ENCODE data around the gene HTR2A. TPM values are rescaled to one million over a fixed set of nuclear protein-coding genes. Genes with fewer than 3 reads are reported as not detected.

HTR2A gene
- total and polyA plus RNA-seq, 12 donors: 0.03 to 0.38 (median 0.04) TPM; not detected in 9

- intact Hi-C loops (cut with DNase I): no loop called here
- H3K4me1 ChIP-seq: peaks cover 2 to 46% (median 34%) of the 10 kb centered on the region in 9 donors
- peaks cover 0 to 18% (median 0%) of the 10 kb centered on the region in 9 donors for H3K36me3 ChIP-seq
- 0 to 1% methylated on average over 77 of the region's 77 CpGs for WGBS, 2 donors
- ATAC-seq (peak; percentile 99 to 100 (median 99)), DNase-seq (peak; percentile 94 to 95)
- no peaks in the 10 kb centered on the region for H3K9me3 ChIP-seq
- H3K4me3 ChIP-seq: peak within 1 kb of the TSS; percentile 57 to 95 (median 76)
- H3K27ac ChIP-seq: peak within 1 kb of the TSS; percentile 78 to 95 (median 92)
- no peaks in the 10 kb centered on the region for H3K27me3 ChIP-seq
- TF ChIP-seq CTCF (IDR thresholded peaks at IDR 0.05): peak in 2 of 9 donors; percentile 11 to 13
Observed at GRCh38 chr13:46796515-46797474, 100.1 kb downstream of the HTR2A start, which contains the start of gene ESD. ESD (minus strand) TSS chr13:46797161; CDS start chr13:46791413, 5,748 bp downstream.

GRCh38 chr13:46796129-46796514, 100.7 kb downstream of the HTR2A start:
- no peak for ATAC-seq
- Histone ChIP-seq H3K27ac (peak overlapping the region; percentile 78 to 95 (median 92)), H3K27me3 (no peaks in the 10 kb centered on the region), H3K36me3 (peaks cover 0 to 25% (median 2%) of the 10 kb centered on the region in 9 donors), H3K4me1 (peaks cover 2 to 46% (median 34%) of the 10 kb centered on the region in 9 donors), H3K4me3 (peak overlapping the region; percentile 57 to 95 (median 76)), H3K9me3 (no peaks in the 10 kb centered on the region)
- 68 to 72% methylated on average over 5 of the region's 5 CpGs for WGBS, 2 donors
- intact Hi-C loops (cut with DNase I): no loop called here
- no peak for DNase-seq
- no peak for TF ChIP-seq CTCF (IDR thresholded peaks at IDR 0.05)

GRCh38 chr13:46795321-46795720, 101.5 kb downstream of the HTR2A start:
- Histone ChIP-seq H3K36me3 (peaks cover 0 to 33% (median 10%) of the 10 kb centered on the region in 9 donors), H3K4me1 (peaks cover 2 to 46% (median 34%) of the 10 kb centered on the region in 9 donors), H3K9me3 (no peaks in the 10 kb centered on the region), H3K27ac (no peak overlapping the region), H3K4me3 (peak overlapping the region in 4 of 10 donors; percentile 67 to 95 (median 80)), H3K27me3 (no peaks in the 10 kb centered on the region)
- ATAC-seq (no peak), DNase-seq (no peak)
- TF ChIP-seq CTCF (IDR thresholded peaks at IDR 0.05): no peak
- 94 to 95% methylated on average over 6 of the region's 6 CpGs for WGBS, 2 donors
- intact Hi-C loops (cut with DNase I): no loop called here

- peaks cover 0 to 100% (median 75%) of the 10 kb centered on the region in 9 donors for H3K36me3 ChIP-seq
Observed at GRCh38 chr13:46783504-46783903, 113.3 kb downstream of the HTR2A start.

More at GRCh38 chr13:46783504-46783903, 113.3 kb downstream of the HTR2A start:
- Histone ChIP-seq H3K4me1 (peaks cover 0 to 13% (median 0%) of the 10 kb centered on the region in 9 donors), H3K27ac (no peak overlapping the region), H3K4me3 (no peak overlapping the region), H3K27me3 (no peaks in the 10 kb centered on the region), H3K9me3 (no peaks in the 10 kb centered on the region)
- intact Hi-C loops (cut with DNase I): loop anchor here in 1 of 10 donors (10.0 kb wide), 1 partner anchor 49 kb away; no protein-coding TSS in a partner anchor
- no peak for TF ChIP-seq CTCF (IDR thresholded peaks at IDR 0.05)
- DNase-seq: no peak
- 95 to 97% methylated on average over 3 of the region's 3 CpGs for WGBS, 2 donors
- no peak for ATAC-seq

All from heart right ventricle (tissue), 16 donors.